HepG2 (cell line): ENCODE data around the gene SLC19A1. TPM values are rescaled to one million over a fixed set of nuclear protein-coding genes. Genes with fewer than 3 reads are reported as not detected.

Experiments used
- ARNTL ChIP-seq: sonication (generic); formaldehyde crosslinking; IDR thresholded peaks from 2 replicates; pipeline ENCODE4 v1.4.0; 2020; ENCODE audit warnings: mild to moderate bottlenecking, missing genetic modification reagents
- ATRX ChIP-seq: sonication (generic); formaldehyde crosslinking; IDR thresholded peaks from 2 replicates; pipeline ENCODE4 v1.4.0; 2020; ENCODE audit warnings: missing genetic modification reagents, borderline replicate concordance
- CREB1 ChIP-seq, 2 experiments: fragments of 450-650 bp in 1 of 2; IDR thresholded peaks; 2 replicates each; pipeline ENCODE4 v1.6.1; 2016 to 2017; ENCODE audit warnings: control low read depth in 1 of 2, mild to moderate bottlenecking in 1 of 2, missing compliant biosample characterization in 1 of 2, missing genetic modification characterization in 1 of 2
- ETS1 ChIP-seq: sonication (generic); formaldehyde crosslinking; IDR thresholded peaks from 2 replicates; pipeline ENCODE4 v1.4.0; 2020; ENCODE audit warnings: missing genetic modification reagents
- ETV6 ChIP-seq: sonication (generic); formaldehyde crosslinking; conservative IDR thresholded peaks from 2 replicates; pipeline ENCODE4 v1.4.0; 2020; ENCODE audit warnings: missing genetic modification reagents
- FOXA3 ChIP-seq: IDR thresholded peaks from 2 replicates; pipeline ENCODE4 v1.6.1; 2016; ENCODE audit warnings: missing genetic modification reagents, missing compliant biosample characterization
- HOXA5 ChIP-seq: sonication (generic); formaldehyde crosslinking; IDR thresholded peaks from 2 replicates; pipeline ENCODE4 v1.4.0; 2020; ENCODE audit warnings: missing genetic modification reagents
- HOXA9 ChIP-seq: sonication (generic); formaldehyde crosslinking; IDR thresholded peaks from 2 replicates; pipeline ENCODE4 v1.8.1; 2022; ENCODE audit warnings: missing genetic modification reagents, mild to moderate bottlenecking, moderate library complexity, borderline replicate concordance
- MAFF ChIP-seq: IDR thresholded peaks from 2 replicates; pipeline ENCODE4 v1.6.1; 2011; ENCODE audit warnings: low read depth, low read length, improper control_type of control experiment
- NONO ChIP-seq, 2 experiments: fragments of 450-650 bp in 1 of 2; sonication (generic) in 1 of 2; formaldehyde crosslinking in 1 of 2; IDR thresholded peaks in 1 of 2; conservative IDR thresholded peaks in 1 of 2; 2 replicates each; pipeline versions ENCODE4 v1.6.1 to v1.8.0; 2017 to 2022; ENCODE audit warnings: mild to moderate bottlenecking in 1 of 2, missing genetic modification reagents in 1 of 2, moderate library complexity in 1 of 2
- NR2F6 ChIP-seq, 2 experiments: IDR thresholded peaks; 2 replicates each; pipeline ENCODE4 v1.6.1; 2016; ENCODE audit warnings: antibody characterized with exemption in 1 of 2, mild to moderate bottlenecking in 1 of 2
- ONECUT2 ChIP-seq: sonication (generic); formaldehyde crosslinking; IDR thresholded peaks from 2 replicates; pipeline ENCODE4 v1.4.0; 2020; ENCODE audit warnings: missing genetic modification reagents
- PAF1 ChIP-seq: IDR thresholded peaks from 2 replicates; pipeline ENCODE4 v1.6.1; 2016; ENCODE audit warnings: missing genetic modification reagents, missing compliant biosample characterization
- PATZ1 ChIP-seq: sonication (generic); formaldehyde crosslinking; IDR thresholded peaks from 2 replicates; pipeline ENCODE4 v1.4.0; 2020; ENCODE audit warnings: missing genetic modification reagents
- PHF5A ChIP-seq: IDR thresholded peaks from one replicate; pipeline ENCODE4 v1.6.1; 2018; ENCODE audit warnings: low read depth, missing genetic modification reagents; ENCODE audit not compliant: unreplicated experiment
- POLR2AphosphoS2 ChIP-seq: IDR thresholded peaks from 2 replicates; pipeline ENCODE4 v1.6.1; 2011; ENCODE audit warnings: low read depth, low read length, improper control_type of control experiment
- RARG ChIP-seq: sonication (generic); formaldehyde crosslinking; IDR thresholded peaks from 2 replicates; pipeline ENCODE4 v1.4.0; 2020; ENCODE audit warnings: low read depth, mild to moderate bottlenecking, missing genetic modification reagents
- SIN3A ChIP-seq: IDR thresholded peaks from 2 replicates; pipeline ENCODE4 v1.6.1; 2011; ENCODE audit warnings: low read depth, mild to moderate bottlenecking, control low read depth, low read length, borderline replicate concordance
- SNAPC2 ChIP-seq: sonication (generic); formaldehyde crosslinking; IDR thresholded peaks from 2 replicates; pipeline ENCODE4 v1.8.1; 2022; ENCODE audit warnings: mild to moderate bottlenecking, missing genetic modification reagents
- XRCC5 ChIP-seq: fragments of 200-400 bp; formaldehyde crosslinking; optimal IDR thresholded peaks from 2 replicates; pipeline ENCODE3; 2017; ENCODE audit warnings: mild to moderate bottlenecking, low read length
- ZBTB33 ChIP-seq: sonication (generic); formaldehyde crosslinking; IDR thresholded peaks from 2 replicates; pipeline ENCODE4 v1.4.0; 2020; ENCODE audit warnings: missing genetic modification reagents
- ZFP62 ChIP-seq: sonication (generic); formaldehyde crosslinking; IDR thresholded peaks from 2 replicates; pipeline ENCODE4 v1.4.0; 2020; ENCODE audit warnings: missing genetic modification reagents
- ZNF605 ChIP-seq: sonication (generic); formaldehyde crosslinking; IDR thresholded peaks from 2 replicates; pipeline ENCODE4 v1.8.0; 2022; ENCODE audit warnings: mild to moderate bottlenecking, missing genetic modification reagents
- ZNF615 ChIP-seq: sonication (generic); formaldehyde crosslinking; IDR thresholded peaks from 2 replicates; pipeline ENCODE4 v1.5.0; 2020; ENCODE audit warnings: mild to moderate bottlenecking, missing genetic modification reagents, borderline replicate concordance
- ZNF616 ChIP-seq: sonication (generic); formaldehyde crosslinking; IDR thresholded peaks from 2 replicates; pipeline ENCODE4 v1.5.0; 2020; ENCODE audit warnings: low read depth, mild to moderate bottlenecking, missing genetic modification reagents
- polyA plus RNA-seq, 8 experiments: library from polyadenylated mRNA; depleted of rRNA in 3 of 8; stranded (reverse) in 7 of 8; unstranded in 1 of 8; fragments of >200 nt; fragmentation: Illumina TruSeq in 4 of 8; extraction: Trizol in 4 of 8; gene quantifications; 2 replicates each; pipeline versions ENCODE4 v1.2.1 to v1.2.3, GENCODE V29; 2011 to 2016; ENCODE audit warnings: low read depth in 4 of 8, missing spikeins in 1 of 8, mixed read lengths in 1 of 8; ENCODE audit not compliant: insufficient read depth in 1 of 8
- total RNA-seq, 5 experiments: library from RNA; depleted of rRNA; stranded (reverse); fragments of >200 nt; fragmentation: Illumina TruSeq; extraction: Trizol; gene quantifications; 2 replicates each; pipeline ENCODE4 v1.2.3, GENCODE V29; 2016; ENCODE audit warnings: low read depth in 1 of 5
- TF ChIP-seq, protein P1 (sequence below): sonication (generic); formaldehyde crosslinking; IDR thresholded peaks from 2 replicates; pipeline ENCODE4 v1.5.0; 2020; ENCODE audit warnings: missing genetic modification reagents

The SLC19A1 gene
- total and polyA plus RNA-seq, 2 of the 13 experiments (the other 11 are each of a cell fraction or from before 2014, with no cell fraction given), result 21.8 to 23.0 TPM

GRCh38 chr21:45554477-45555175, 12.4 kb upstream of the SLC19A1 start (continued):
- no peak for TF ChIP-seq ZNF605 (CRISPR knock-in tag)
- no peak for TF ChIP-seq ZBTB33
- peak; percentile 68; the same call in 1 of the 2 replicates for TF ChIP-seq PATZ1 (CRISPR knock-in tag)
- TF ChIP-seq NR2F6 (IDR thresholded peaks at IDR 0.05), result no peak
- peak; percentile 34; the same call in 1 of the 2 replicates for TF ChIP-seq NR2F6 (CRISPR knock-in tag; IDR thresholded peaks at IDR 0.05)
- no peak for TF ChIP-seq PAF1 (CRISPR knock-in tag)
- no peak for TF ChIP-seq ZNF615 (CRISPR knock-in tag)
- no peak for TF ChIP-seq MAFF
- TF ChIP-seq ZFP62 (CRISPR knock-in tag), result no peak
- TF ChIP-seq CREB1 (IDR thresholded peaks at IDR 0.05), result no peak
- no peak for TF ChIP-seq CREB1 (CRISPR knock-in tag; IDR thresholded peaks at IDR 0.05)
- no peak for TF ChIP-seq HOXA9 (CRISPR knock-in tag)
- TF ChIP-seq NONO (IDR thresholded peaks at IDR 0.05), result no peak
- peak; percentile 33; the same call in 1 of the 2 replicates for TF ChIP-seq NONO (CRISPR knock-in tag; conservative IDR thresholded peaks at IDR 0.05)
- TF ChIP-seq SNAPC2 (CRISPR knock-in tag), result 0 out of 2 replicates have a peak, but pooled peaks have one; percentile 34
- TF ChIP-seq ARNTL (CRISPR knock-in tag), result no peak
- no peak for TF ChIP-seq ZNF616 (CRISPR knock-in tag)
- TF ChIP-seq ETV6, result no peak
- TF ChIP-seq SIN3A, result no peak
- TF ChIP-seq ETS1 (CRISPR knock-in tag), result no peak
- TF ChIP-seq, protein P1, sequence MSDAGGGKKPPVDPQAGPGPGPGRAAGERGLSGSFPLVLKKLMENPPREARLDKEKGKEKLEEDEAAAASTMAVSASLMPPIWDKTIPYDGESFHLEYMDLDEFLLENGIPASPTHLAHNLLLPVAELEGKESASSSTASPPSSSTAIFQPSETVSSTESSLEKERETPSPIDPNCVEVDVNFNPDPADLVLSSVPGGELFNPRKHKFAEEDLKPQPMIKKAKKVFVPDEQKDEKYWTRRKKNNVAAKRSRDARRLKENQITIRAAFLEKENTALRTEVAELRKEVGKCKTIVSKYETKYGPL (CRISPR knock-in tag), result no peak
- TF ChIP-seq XRCC5, result peak; percentile 66
- TF ChIP-seq HOXA5, result no peak
- TF ChIP-seq FOXA3 (CRISPR knock-in tag), result no peak
- no peak for TF ChIP-seq RARG (CRISPR knock-in tag)
- TF ChIP-seq PHF5A, result no peak
- TF ChIP-seq ONECUT2 (CRISPR knock-in tag), result no peak
- no peak for TF ChIP-seq POLR2AphosphoS2
- TF ChIP-seq ATRX (CRISPR knock-in tag), result no peak
